Ovary (tissue), 9 donors: ENCODE measurements around the gene SECTM1. TPM values are rescaled to one million over a fixed set of nuclear protein-coding genes. Genes with fewer than 3 reads are reported as not detected.

Experiments used
- DNase-seq, 5 donors: peaks; one replicate each; pipeline ENCODE4 v3.0.0-alpha.2; 2019 to 2020
- H3K27ac ChIP-seq, 2 donors: fragments of 200-600 bp; one replicate each; pipeline versions ENCODE4 v1.5.1 to v1.8.0; 2019 to 2022
- H3K27me3 ChIP-seq: fragments of 200-600 bp; one replicate; pipeline ENCODE4 v1.8.0; 2022
- H3K36me3 ChIP-seq: fragments of 200-600 bp; sonication (generic); one replicate; pipeline ENCODE4 v1.5.1; 2019
- H3K4me1 ChIP-seq: one replicate; pipeline ENCODE4 v1.8.1; 2013; ENCODE audit warnings: mild to moderate bottlenecking, moderate library complexity; ENCODE audit not compliant: insufficient read depth
- H3K4me3 ChIP-seq: fragments of 200-600 bp; sonication (generic); one replicate; pipeline ENCODE4 v1.5.1; 2017
- H3K9me3 ChIP-seq, 2 donors: fragments of 200-600 bp in 1 of 2; sonication (generic) in 1 of 2; one replicate each; pipeline versions ENCODE4 v1.5.1 to v1.8.1; 2013 to 2019; ENCODE audit warnings: mild to moderate bottlenecking in 1 of 2, moderate library complexity in 1 of 2
- EP300 ChIP-seq: sonication (generic); formaldehyde crosslinking; IDR thresholded peaks from one replicate; pipeline ENCODE4 v1.6.1; 2017; ENCODE audit warnings: antibody characterized with exemption
- POLR2A ChIP-seq: fragments of 450-650 bp; IDR thresholded peaks from one replicate; pipeline ENCODE4 v1.6.1; 2017; ENCODE audit warnings: antibody characterized with exemption, mild to moderate bottlenecking, moderate library complexity
- WGBS, 3 donors: extraction: QIAGEN DNeasy Blood & Tissue Kit in 1 of 3; methylation state at CpG; one replicate each; pipeline versions ENCODE4 v1.1.5 to v1.1.7; 2013 to 2017; 5-methylcytosine and 5-hydroxymethylcytosine counted together
- intact Hi-C, 4 donors: fragments of 100-400 bp; cut with DNase I; formaldehyde crosslinking; loops; one replicate each; pipeline versions ENCODE4 v1.11.0 to v1.15.1; 2022 to 2023
- polyA plus RNA-seq, 2 donors: library from polyadenylated mRNA; stranded (reverse); fragments of 200-250 nt in 1 of 2; fragments of 350-450 nt in 1 of 2; fragmentation: Illumina TruSeq in 1 of 2; extraction: RNeasy Lipid Tissue Mini Kit (QIAGEN cat#74804) in 1 of 2; gene quantifications; one replicate each; pipeline ENCODE4 v1.2.3, GENCODE V29; 2013 to 2014
- total RNA-seq, 7 donors: library from RNA; depleted of rRNA in 2 of 7; stranded (reverse); fragments of >200 nt in 2 of 7; fragmentation: NEBNext Ultra II Directional in 3 of 7; extraction: Animal tissue kit (Norgen Biotek cat#: 25700) in 3 of 7; gene quantifications; one replicate each; pipeline versions ENCODE4 v1.1.0 to v1.2.4, GENCODE V29; 2016 to 2023
- TF ChIP-seq, protein P1 (sequence below), 3 donors: fragments of 450-650 bp in 2 of 3; fragments of 200-600 bp in 1 of 3; IDR thresholded peaks; one replicate each; pipeline versions ENCODE4 v1.5.1 to v1.8.0; 2016 to 2022; ENCODE audit warnings: antibody characterized with exemption in 3 of 3, mild to moderate bottlenecking in 1 of 3
- donor health status: DM: no; HTN: no; CAD: no; lungs with moderate emphysema.
- donor health status: DM: no; HTN: no; CAD: no.
- donor health status: Bipolar disorder and iron deficiency.
- donor health status: DM: yes; HTN: yes; CAD: no.
- donor health status: DM: no; HTN: no; CAD: no.
- donor health status: DM: yes; HTN: yes; CAD: no.

SECTM1 gene
- total and polyA plus RNA-seq, 9 donors: 2.1 to 20.8 (median 7.9) TPM

DNA sequence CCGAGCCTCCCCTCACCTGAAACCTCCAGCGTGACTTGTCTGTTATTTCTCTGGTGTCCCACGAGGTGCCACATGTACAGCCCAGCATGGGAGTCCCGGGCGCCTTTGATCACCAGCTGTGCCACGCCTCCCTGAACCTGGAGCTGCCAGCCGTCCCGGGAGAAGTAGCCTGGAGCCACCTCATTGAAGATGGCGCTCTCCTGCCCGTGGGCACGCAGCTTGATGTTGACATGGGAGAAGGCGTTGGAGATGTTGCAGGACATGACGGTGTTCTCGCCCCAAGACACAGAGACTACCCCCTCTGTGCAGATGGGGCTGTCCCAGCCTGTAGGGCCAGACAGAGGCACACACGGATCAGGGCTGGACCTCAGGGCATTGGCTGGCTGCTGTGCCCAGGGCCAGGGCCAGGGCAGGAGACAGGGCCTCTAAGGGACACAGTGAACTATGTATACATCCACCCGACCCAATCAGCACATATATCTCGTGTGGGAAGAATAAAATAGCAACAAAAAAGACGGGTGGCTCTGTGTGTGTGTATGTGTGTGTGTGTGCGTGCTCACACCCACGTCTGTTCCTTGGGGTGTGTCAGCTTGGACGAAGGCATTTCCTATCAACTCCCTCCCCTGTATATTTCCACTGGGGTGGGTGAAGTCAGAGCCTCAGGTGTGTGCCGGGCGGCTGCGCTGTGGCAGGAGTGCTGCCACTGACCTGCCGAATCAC, 8.8 kb downstream of the SECTM1 start:
- Histone ChIP-seq H3K27ac (no peak overlapping the region), H3K4me3 (no peak overlapping the region), H3K9me3 (no peaks in the 10 kb centered on the region), H3K4me1 (peaks cover 2% of the 10 kb centered on the region), H3K27me3 (no peaks in the 10 kb centered on the region), H3K36me3 (no peaks in the 10 kb centered on the region)
- DNase-seq: no peak
- intact Hi-C loops: loop anchor here (5.0 to 10.0 kb wide), 5 partner anchors 80 to 300 kb away; partner anchors contain the start of genes CENPX (in 1 of the 4) and LRRC45 (in 1 of the 4)
- WGBS, 3 donors: 76 to 79% (median 77%) methylated on average over 24 to 25 of the region's 25 CpGs
- TF ChIP-seq POLR2A: no peak
- TF ChIP-seq, protein P1, sequence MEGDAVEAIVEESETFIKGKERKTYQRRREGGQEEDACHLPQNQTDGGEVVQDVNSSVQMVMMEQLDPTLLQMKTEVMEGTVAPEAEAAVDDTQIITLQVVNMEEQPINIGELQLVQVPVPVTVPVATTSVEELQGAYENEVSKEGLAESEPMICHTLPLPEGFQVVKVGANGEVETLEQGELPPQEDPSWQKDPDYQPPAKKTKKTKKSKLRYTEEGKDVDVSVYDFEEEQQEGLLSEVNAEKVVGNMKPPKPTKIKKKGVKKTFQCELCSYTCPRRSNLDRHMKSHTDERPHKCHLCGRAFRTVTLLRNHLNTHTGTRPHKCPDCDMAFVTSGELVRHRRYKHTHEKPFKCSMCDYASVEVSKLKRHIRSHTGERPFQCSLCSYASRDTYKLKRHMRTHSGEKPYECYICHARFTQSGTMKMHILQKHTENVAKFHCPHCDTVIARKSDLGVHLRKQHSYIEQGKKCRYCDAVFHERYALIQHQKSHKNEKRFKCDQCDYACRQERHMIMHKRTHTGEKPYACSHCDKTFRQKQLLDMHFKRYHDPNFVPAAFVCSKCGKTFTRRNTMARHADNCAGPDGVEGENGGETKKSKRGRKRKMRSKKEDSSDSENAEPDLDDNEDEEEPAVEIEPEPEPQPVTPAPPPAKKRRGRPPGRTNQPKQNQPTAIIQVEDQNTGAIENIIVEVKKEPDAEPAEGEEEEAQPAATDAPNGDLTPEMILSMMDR (IDR thresholded peaks at IDR 0.05): no peak
- TF ChIP-seq EP300: no peak

DNA sequence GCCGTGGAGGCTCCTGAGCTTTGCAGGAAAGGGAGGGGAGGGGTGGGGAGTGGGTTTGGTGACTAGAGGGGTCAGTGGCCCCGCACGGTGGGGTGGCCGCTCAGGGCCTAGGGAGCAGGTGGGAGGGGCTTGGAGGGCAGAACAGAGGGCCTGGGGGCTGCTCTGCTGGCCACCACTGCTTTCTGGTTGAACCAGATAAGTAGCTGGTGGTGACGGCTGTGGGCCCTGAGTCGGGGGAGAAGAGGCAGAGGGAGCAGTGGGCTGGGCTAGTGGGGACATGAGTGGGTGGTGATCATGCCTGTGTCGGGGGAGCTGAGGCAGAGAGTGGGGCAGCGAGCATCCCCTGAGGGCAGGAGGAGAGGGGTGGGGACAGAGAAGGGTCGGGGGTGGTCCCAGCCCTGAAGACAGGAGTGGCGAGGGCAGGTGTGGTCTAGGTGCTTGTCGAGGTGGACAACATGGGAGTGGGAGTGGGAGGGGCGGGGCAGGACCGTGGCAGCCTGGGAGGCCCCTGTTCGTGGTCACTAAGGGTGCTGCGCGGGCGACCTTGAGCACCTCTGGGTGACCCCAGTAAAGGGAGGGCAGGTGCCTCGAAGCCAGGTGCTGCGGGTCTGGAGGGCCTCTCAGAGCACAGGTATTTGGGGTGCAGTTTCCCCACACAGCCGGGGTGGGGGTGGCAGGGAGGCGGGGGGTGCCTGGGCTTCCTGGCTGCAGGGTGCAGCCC, 9.9 kb downstream of the SECTM1 start:
- H3K36me3 ChIP-seq: no peaks in the 10 kb centered on the region
- H3K27me3 ChIP-seq: no peaks in the 10 kb centered on the region
- WGBS, 3 donors: 61 to 70% (median 62%) methylated on average over 19 to 21 of the region's 21 CpGs
- H3K4me3 ChIP-seq: no peak overlapping the region
- peaks cover 2% of the 10 kb centered on the region for H3K4me1 ChIP-seq
- H3K9me3 ChIP-seq: no peaks in the 10 kb centered on the region
- TF ChIP-seq EP300: no peak
- intact Hi-C loops: loop anchor here (2.0 to 10.0 kb wide), 6 partner anchors 79 to 299 kb away; partner anchors contain the start of genes CENPX (in 1 of the 4) and LRRC45 (in 1 of the 4)
- H3K27ac ChIP-seq: no peak overlapping the region
- DNase-seq: peak in 1 of 5 donors; percentile 23

DNA sequence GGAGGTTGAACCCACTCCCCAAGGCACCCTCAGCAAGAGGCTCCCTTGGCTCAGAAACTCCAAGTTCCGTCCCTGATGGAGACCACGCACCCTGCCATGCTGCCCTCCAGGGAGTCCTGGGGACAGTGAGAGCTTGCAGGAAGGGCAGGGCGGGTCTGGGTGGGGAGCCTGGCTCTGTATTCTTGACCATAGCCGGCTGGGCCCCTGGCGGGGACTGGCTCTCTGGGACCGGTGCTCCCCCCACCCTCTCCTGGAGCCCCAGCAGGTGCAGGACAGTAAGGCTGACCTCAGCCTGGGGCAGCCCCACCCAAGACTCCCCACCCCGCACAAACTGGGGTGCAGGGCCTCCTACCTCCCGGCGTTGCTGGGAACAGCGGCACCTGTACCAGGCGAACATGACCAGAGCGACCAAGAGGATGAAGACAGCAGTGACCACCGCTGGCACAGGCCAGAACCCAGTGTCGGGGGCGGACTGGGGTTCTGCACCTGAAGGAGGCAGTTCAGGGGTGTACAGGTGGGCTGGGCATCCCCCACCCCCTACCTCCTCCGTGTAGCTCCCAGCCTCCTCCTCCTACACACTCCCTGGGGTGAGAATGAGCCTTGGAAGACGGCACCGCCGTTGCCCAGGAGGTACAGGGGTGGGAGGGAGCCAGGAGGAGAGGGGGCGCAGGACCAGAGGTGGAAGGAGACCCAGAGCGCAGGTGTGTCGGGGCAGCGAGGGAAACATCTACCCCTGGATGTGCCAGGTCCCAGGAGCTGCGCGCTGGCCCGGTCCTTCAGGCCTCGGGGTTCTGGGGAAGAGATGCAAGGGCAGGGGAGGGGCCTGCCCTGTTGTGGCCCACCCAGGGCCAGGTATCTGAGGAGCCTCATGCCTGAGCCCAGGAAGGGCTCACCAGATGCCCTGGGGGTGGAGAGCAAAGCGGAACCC, 10.8 kb downstream of the SECTM1 start:
- H3K4me1 ChIP-seq: peaks cover 2% of the 10 kb centered on the region
- TF ChIP-seq POLR2A (no peak), EP300 (no peak)
- TF ChIP-seq, protein P1 (IDR thresholded peaks at IDR 0.05): no peak
- DNase-seq: no peak
- no peaks in the 10 kb centered on the region for H3K9me3 ChIP-seq
- 80 to 83% (median 82%) methylated on average over 26 to 28 of the region's 28 CpGs for WGBS, 3 donors
- intact Hi-C loops: loop anchor here (2.0 to 10.0 kb wide), 6 partner anchors 78 to 298 kb away; partner anchors contain the start of genes CENPX (in 1 of the 4) and LRRC45 (in 1 of the 4)
- H3K36me3 ChIP-seq: no peaks in the 10 kb centered on the region
- no peaks in the 10 kb centered on the region for H3K27me3 ChIP-seq
- H3K4me3 ChIP-seq: no peak overlapping the region
- H3K27ac ChIP-seq: no peak overlapping the region

DNA sequence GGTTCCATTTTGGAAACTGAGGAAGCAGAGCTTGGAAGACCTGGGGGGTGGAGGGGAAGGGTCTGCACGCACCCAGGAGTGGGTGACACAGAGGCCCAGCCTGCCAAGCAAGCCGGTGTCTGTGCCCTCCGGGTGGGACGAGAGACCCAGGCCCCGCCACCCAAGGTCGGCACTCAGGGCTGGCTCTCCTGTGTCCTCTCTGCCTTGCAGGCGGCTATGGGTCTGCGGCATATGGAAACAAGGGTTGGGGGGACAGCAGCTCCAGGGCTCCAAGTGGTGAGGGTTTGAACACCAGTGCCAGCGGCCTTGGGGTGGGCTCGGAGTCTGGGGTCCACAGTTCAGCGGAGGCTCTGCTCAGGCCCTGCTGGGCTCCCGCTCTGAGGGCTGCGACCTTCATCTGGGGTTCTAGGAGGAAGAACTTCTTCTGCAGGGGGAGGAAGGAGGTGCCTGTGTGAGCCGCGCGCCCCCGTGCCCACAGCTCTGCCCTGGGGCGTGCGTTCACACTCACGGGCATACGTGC, 11.6 kb downstream of the SECTM1 start:
- intact Hi-C loops: loop anchor here (2.0 to 10.0 kb wide), 7 partner anchors 77 to 297 kb away; partner anchors contain the start of genes CENPX (in 1 of the 4) and LRRC45 (in 1 of the 4)
- Histone ChIP-seq H3K9me3 (no peaks in the 10 kb centered on the region), H3K36me3 (no peaks in the 10 kb centered on the region), H3K27me3 (no peaks in the 10 kb centered on the region), H3K4me3 (no peak overlapping the region), H3K4me1 (peaks cover 2% of the 10 kb centered on the region), H3K27ac (no peak overlapping the region)
- TF ChIP-seq POLR2A (no peak), EP300 (no peak)
- TF ChIP-seq, protein P1 (IDR thresholded peaks at IDR 0.05): no peak
- DNase-seq: no peak
- WGBS, 3 donors: 71 to 80% (median 77%) methylated on average over 17 to 21 of the region's 21 CpGs
